ENCODE data around the gene SMNDC1.

The SMNDC1 gene

GRCh38 chr10:110326351-110327032, 21.8 kb upstream of the SMNDC1 start:
- no peak for FAIRE-seq

- no peak for FAIRE-seq
These were observed 20.1 kb upstream of the SMNDC1 start for GRCh38 chr10:110324805-110325280.

- no peak for FAIRE-seq
These were observed 19.6 kb upstream of the SMNDC1 start for GRCh38 chr10:110324201-110324804.

- FAIRE-seq, result no peak
These were observed 18.8 kb upstream of the SMNDC1 start for GRCh38 chr10:110323503-110323902.

GRCh38 chr10:110321869-110322620, 17.3 kb upstream of the SMNDC1 start:
- FAIRE-seq, result no peak

GRCh38 chr10:110317866-110318850, 13.4 kb upstream of the SMNDC1 start:
- FAIRE-seq, result no peak

GRCh38 chr10:110313674-110314073, 9.0 kb upstream of the SMNDC1 start:
- peak; percentile 29 for FAIRE-seq

- FAIRE-seq, result no peak
These were observed 7.5 kb upstream of the SMNDC1 start for GRCh38 chr10:110312206-110312605.

- peak; percentile 78 for FAIRE-seq
These were observed 6.7 kb upstream of the SMNDC1 start for GRCh38 chr10:110311357-110311949.

GRCh38 chr10:110310741-110311140, 6.0 kb upstream of the SMNDC1 start:
- FAIRE-seq, result no peak

- no peak for FAIRE-seq
These were observed 3.1 kb upstream of the SMNDC1 start for GRCh38 chr10:110307805-110308204.

GRCh38 chr10:110306452-110306768, 1.7 kb upstream of the SMNDC1 start:
- FAIRE-seq, result no peak

GRCh38 chr10:110305767-110306451, 1.2 kb upstream of the SMNDC1 start:
- peak; percentile 88 for FAIRE-seq

GRCh38 chr10:110304394-110304779, 333 bp downstream of the SMNDC1 start:
- no peak for FAIRE-seq

- no peak for FAIRE-seq
These were observed 1.0 kb downstream of the SMNDC1 start for GRCh38 chr10:110303681-110304080.

- no peak for FAIRE-seq
These were observed 4.2 kb downstream of the SMNDC1 start for GRCh38 chr10:110300486-110300986.

GRCh38 chr10:110296966-110297365, 7.8 kb downstream of the SMNDC1 start:
- no peak for FAIRE-seq

- no peak for FAIRE-seq
These were observed 17.9 kb downstream of the SMNDC1 start for GRCh38 chr10:110286841-110287240.

- FAIRE-seq, result no peak
These were observed 19.2 kb downstream of the SMNDC1 start for GRCh38 chr10:110285501-110285900.

- no peak for FAIRE-seq
These were observed 20.5 kb downstream of the SMNDC1 start for GRCh38 chr10:110284262-110284661.

- FAIRE-seq, result peak; percentile 96
These were observed 25.2 kb downstream of the SMNDC1 start for GRCh38 chr10:110279407-110279986.

All from TTC549 (cell line).